ENCODE results near the gene FAM168B. TPM values are rescaled to one million over a fixed set of nuclear protein-coding genes. Genes with fewer than 3 reads are reported as not detected.

Gene FAM168B
- polyA plus RNA-seq, 2 of the 4 experiments (the other 2 are of a cell fraction) = 83.2 to 86.8 TPM

DNA sequence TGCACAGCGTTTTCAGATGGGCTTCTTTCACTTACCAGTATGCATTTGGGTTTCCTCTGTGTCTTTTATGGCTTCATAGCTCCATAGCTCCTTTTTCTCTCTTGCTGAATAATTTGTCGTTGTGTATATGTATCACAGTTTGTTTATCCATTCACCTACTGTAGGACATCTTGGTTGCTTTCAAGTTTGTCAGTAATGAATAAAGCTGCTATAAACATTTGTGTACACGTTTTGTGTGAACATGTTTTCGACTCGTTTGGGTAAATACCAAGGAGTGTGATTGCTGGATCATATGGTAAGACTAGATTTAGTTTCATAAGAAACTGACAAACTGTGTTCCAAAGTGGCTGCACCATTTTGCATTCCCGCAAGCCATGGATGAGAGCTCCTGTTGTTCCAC, 94.7 kb downstream of the FAM168B start (continued):
- TF ChIP-seq, protein P1, sequence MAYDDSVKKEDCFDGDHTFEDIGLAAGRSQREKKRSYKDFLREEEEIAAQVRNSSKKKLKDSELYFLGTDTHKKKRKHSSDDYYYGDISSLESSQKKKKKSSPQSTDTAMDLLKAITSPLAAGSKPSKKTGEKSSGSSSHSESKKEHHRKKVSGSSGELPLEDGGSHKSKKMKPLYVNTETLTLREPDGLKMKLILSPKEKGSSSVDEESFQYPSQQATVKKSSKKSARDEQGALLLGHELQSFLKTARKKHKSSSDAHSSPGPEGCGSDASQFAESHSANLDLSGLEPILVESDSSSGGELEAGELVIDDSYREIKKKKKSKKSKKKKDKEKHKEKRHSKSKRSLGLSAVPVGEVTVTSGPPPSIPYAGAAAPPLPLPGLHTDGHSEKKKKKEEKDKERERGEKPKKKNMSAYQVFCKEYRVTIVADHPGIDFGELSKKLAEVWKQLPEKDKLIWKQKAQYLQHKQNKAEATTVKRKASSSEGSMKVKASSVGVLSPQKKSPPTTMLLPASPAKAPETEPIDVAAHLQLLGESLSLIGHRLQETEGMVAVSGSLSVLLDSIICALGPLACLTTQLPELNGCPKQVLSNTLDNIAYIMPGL (CRISPR knock-in tag; IDR thresholded peaks at IDR 0.05; ENCODE audit: borderline replicate concordance) = no peak
- TF ChIP-seq EP300 (IDR thresholded peaks at IDR 0.05) = no peak

Other genes with a start within 250 kb of the FAM168B start
- gene PLEKHB2, start 11.9 kb upstream of the FAM168B start, polyA plus RNA-seq (2011; rRNA removed) = 70.6 and 76.6 TPM in 2 replicates
- 54.4 to 57.5 TPM (median 57.0 TPM) in 3 replicates for gene PLEKHB2, start 11.9 kb upstream of the FAM168B start, polyA plus RNA-seq (2017; fragmentation: RNase III; extraction: RNeasy Plus Mini Kit Qiagen cat#74134 plus additional on column Dnase treatment)
- gene POTEE, start 116.1 kb upstream of the FAM168B start, polyA plus RNA-seq (2011; rRNA removed) = 0.07 and 0.10 TPM in 2 replicates
- 0.05 to 0.11 TPM (median 0.05 TPM) in 3 replicates for gene POTEE, start 116.1 kb upstream of the FAM168B start, polyA plus RNA-seq (2017; fragmentation: RNase III; extraction: RNeasy Plus Mini Kit Qiagen cat#74134 plus additional on column Dnase treatment)

All from A549 (cell line).